ENCODE measurements around the gene PITPNM2.

PITPNM2 gene

DNA sequence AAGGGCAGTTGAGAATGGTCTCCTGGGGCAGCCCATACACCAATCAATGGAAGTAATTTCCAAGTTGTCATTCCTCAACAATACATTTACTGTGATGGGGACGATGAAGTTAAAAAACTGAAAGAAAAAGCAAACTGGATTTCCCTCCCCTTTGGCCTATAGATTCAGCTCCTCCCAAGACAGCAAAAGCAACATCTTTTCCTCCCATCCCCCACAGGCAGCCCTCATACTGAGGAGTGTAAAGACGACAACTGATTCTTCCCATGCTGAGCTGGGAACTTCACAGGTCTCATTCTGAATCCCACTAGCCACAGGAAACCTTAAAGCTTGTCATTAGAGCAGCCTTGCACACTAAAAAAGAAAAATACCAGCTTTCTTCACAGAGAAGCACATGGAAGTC is 48.5 kb downstream of the PITPNM2 start:
- Histone ChIP-seq H3K4me1 (ENCODE audit: insufficient read depth, poor library complexity, severe bottlenecking) (peaks cover 7% of the 10 kb centered on the region), H3K27ac (ENCODE audit: poor library complexity, severe bottlenecking) (no peak overlapping the region), H3K27me3 (ENCODE audit: insufficient read depth, poor library complexity, severe bottlenecking) (no peaks in the 10 kb centered on the region), H3K36me3 (ENCODE audit: low read depth) (no peaks in the 10 kb centered on the region), H3K4me3 (ENCODE audit: severe bottlenecking) (no peak overlapping the region), H3K9me3 (ENCODE audit: severe bottlenecking) (no peaks in the 10 kb centered on the region)
- no peak for DNase-seq (ENCODE audit: low spot score)
- TF ChIP-seq, protein P1, sequence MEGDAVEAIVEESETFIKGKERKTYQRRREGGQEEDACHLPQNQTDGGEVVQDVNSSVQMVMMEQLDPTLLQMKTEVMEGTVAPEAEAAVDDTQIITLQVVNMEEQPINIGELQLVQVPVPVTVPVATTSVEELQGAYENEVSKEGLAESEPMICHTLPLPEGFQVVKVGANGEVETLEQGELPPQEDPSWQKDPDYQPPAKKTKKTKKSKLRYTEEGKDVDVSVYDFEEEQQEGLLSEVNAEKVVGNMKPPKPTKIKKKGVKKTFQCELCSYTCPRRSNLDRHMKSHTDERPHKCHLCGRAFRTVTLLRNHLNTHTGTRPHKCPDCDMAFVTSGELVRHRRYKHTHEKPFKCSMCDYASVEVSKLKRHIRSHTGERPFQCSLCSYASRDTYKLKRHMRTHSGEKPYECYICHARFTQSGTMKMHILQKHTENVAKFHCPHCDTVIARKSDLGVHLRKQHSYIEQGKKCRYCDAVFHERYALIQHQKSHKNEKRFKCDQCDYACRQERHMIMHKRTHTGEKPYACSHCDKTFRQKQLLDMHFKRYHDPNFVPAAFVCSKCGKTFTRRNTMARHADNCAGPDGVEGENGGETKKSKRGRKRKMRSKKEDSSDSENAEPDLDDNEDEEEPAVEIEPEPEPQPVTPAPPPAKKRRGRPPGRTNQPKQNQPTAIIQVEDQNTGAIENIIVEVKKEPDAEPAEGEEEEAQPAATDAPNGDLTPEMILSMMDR (IDR thresholded peaks at IDR 0.05; ENCODE audit: poor library complexity, severe bottlenecking), result no peak
- ATAC-seq (ENCODE audit: low read depth), result no peak

- no peaks in the 10 kb centered on the region for H3K4me1 ChIP-seq (ENCODE audit: insufficient read depth, poor library complexity, severe bottlenecking)
- no peak for ATAC-seq (ENCODE audit: low read depth)
Measured at GRCh38 chr12:123101526-123101925, 49.4 kb downstream of the PITPNM2 start.

More at GRCh38 chr12:123101526-123101925, 49.4 kb downstream of the PITPNM2 start:
- no peaks in the 10 kb centered on the region for H3K9me3 ChIP-seq (ENCODE audit: severe bottlenecking)
- no peak overlapping the region for H3K27ac ChIP-seq (ENCODE audit: poor library complexity, severe bottlenecking)
- H3K4me3 ChIP-seq (ENCODE audit: severe bottlenecking), result no peak overlapping the region
- no peaks in the 10 kb centered on the region for H3K27me3 ChIP-seq (ENCODE audit: insufficient read depth, poor library complexity, severe bottlenecking)
- DNase-seq (ENCODE audit: low spot score), result no peak
- H3K36me3 ChIP-seq (ENCODE audit: low read depth), result no peaks in the 10 kb centered on the region
- TF ChIP-seq, protein P1 (IDR thresholded peaks at IDR 0.05; ENCODE audit: poor library complexity, severe bottlenecking), result no peak
